Activated naive CD4-positive, alpha-beta T cell treated with anti-CD3 and anti-CD28 coated beads, Interleukin-2, amount 50 U/mL, for 24 hours (primary cell): ENCODE data around the gene PMPCB.
A peak's percentile ranks its signal among the peaks of the same experiment; 100 is the strongest.
"Not testable (repeated sequence)": the region's sequence is repeated elsewhere in the genome, so short reads cannot be mapped to it uniquely, and the experiment has no call there.

Experiments used
- H3K27ac Mint-ChIP-seq: one replicate; pipeline ENCODE4 v1.8.0; 2021; ENCODE audit warnings: mild to moderate bottlenecking, mixed read lengths
- H3K27me3 Mint-ChIP-seq: one replicate; pipeline ENCODE4 v1.8.0; 2021; ENCODE audit warnings: mixed read lengths
- H3K36me3 Mint-ChIP-seq: one replicate; pipeline ENCODE4 v1.8.0; 2021; ENCODE audit warnings: mixed read lengths
- H3K4me1 Mint-ChIP-seq: one replicate; pipeline ENCODE4 v1.8.0; 2021; ENCODE audit warnings: mixed read lengths
- H3K4me3 Mint-ChIP-seq: one replicate; pipeline ENCODE4 v1.8.0; 2021; ENCODE audit warnings: mild to moderate bottlenecking, mixed read lengths
- H3K9me3 Mint-ChIP-seq: one replicate; pipeline ENCODE4 v1.8.0; 2021; ENCODE audit warnings: mixed read lengths

Gene PMPCB

GRCh38 chr7:103296901-103297836, at the start of gene PMPCB:
TSS of gene PMPCB (plus strand) at chr7:103297435. CDS start at chr7:103297460, 25 bp downstream.
- Mint-ChIP-seq H3K36me3 (peaks cover 6% of the 10 kb centered on the region), H3K4me1 (peaks cover 50% of the 10 kb centered on the region), H3K4me3 (peak within 1 kb of the TSS; percentile 97), H3K27ac (peak within 1 kb of the TSS; percentile 96), H3K27me3 (no peaks in the 10 kb centered on the region), H3K9me3 (no peaks in the 10 kb centered on the region)

- not testable (repeated sequence) for H3K4me1 Mint-ChIP-seq, H3K9me3 Mint-ChIP-seq, H3K27me3 Mint-ChIP-seq, H3K4me3 Mint-ChIP-seq, H3K27ac Mint-ChIP-seq, H3K36me3 Mint-ChIP-seq
These were observed 43.3 kb upstream of the PMPCB start for GRCh38 chr7:103253699-103254506.

GRCh38 chr7:103264054-103264453, 33.2 kb upstream of the PMPCB start:
- H3K36me3 Mint-ChIP-seq, H3K4me1 Mint-ChIP-seq, H3K9me3 Mint-ChIP-seq, H3K27ac Mint-ChIP-seq, H3K4me3 Mint-ChIP-seq, H3K27me3 Mint-ChIP-seq: not testable (repeated sequence)

- not testable (repeated sequence) for H3K4me1 Mint-ChIP-seq, H3K9me3 Mint-ChIP-seq, H3K27me3 Mint-ChIP-seq, H3K4me3 Mint-ChIP-seq, H3K36me3 Mint-ChIP-seq, H3K27ac Mint-ChIP-seq
These were observed 31.0 kb upstream of the PMPCB start for GRCh38 chr7:103266229-103266628.

- not testable (repeated sequence) for H3K4me3 Mint-ChIP-seq, H3K9me3 Mint-ChIP-seq
These were observed 23.9 kb upstream of the PMPCB start for GRCh38 chr7:103273374-103273773.

GRCh38 chr7:103274867-103275266, 22.4 kb upstream of the PMPCB start:
- peaks cover 15% of the 10 kb centered on the region for H3K4me1 Mint-ChIP-seq
- not testable (repeated sequence) for H3K27me3 Mint-ChIP-seq, H3K27ac Mint-ChIP-seq, H3K9me3 Mint-ChIP-seq, H3K36me3 Mint-ChIP-seq, H3K4me3 Mint-ChIP-seq

More at GRCh38 chr7:103273374-103273773, 23.9 kb upstream of the PMPCB start:
- not testable (repeated sequence) for H3K36me3 Mint-ChIP-seq, H3K27ac Mint-ChIP-seq, H3K4me1 Mint-ChIP-seq, H3K27me3 Mint-ChIP-seq

GRCh38 chr7:103278195-103278594, 19.0 kb upstream of the PMPCB start:
- H3K36me3 Mint-ChIP-seq, H3K27ac Mint-ChIP-seq, H3K9me3 Mint-ChIP-seq, H3K27me3 Mint-ChIP-seq: not testable (repeated sequence)
- H3K4me3 Mint-ChIP-seq, result peak overlapping the region; percentile 19
- peaks cover 30% of the 10 kb centered on the region for H3K4me1 Mint-ChIP-seq

GRCh38 chr7:103279636-103279962, 17.6 kb upstream of the PMPCB start:
- Mint-ChIP-seq H3K27ac (peak overlapping the region; percentile 20), H3K4me3 (peak overlapping the region; percentile 95), H3K4me1 (peaks cover 30% of the 10 kb centered on the region)
- H3K9me3 Mint-ChIP-seq, H3K36me3 Mint-ChIP-seq, H3K27me3 Mint-ChIP-seq: not testable (repeated sequence)

GRCh38 chr7:103279963-103280802, 17.1 kb upstream of the PMPCB start:
- not testable (repeated sequence) for H3K9me3 Mint-ChIP-seq, H3K36me3 Mint-ChIP-seq, H3K27me3 Mint-ChIP-seq
- Mint-ChIP-seq H3K4me1 (peaks cover 30% of the 10 kb centered on the region), H3K27ac (peak overlapping the region; percentile 98), H3K4me3 (peak overlapping the region; percentile 95)

GRCh38 chr7:103280803-103281155, 16.5 kb upstream of the PMPCB start:
- peak overlapping the region; percentile 95 for H3K4me3 Mint-ChIP-seq
- peaks cover 30% of the 10 kb centered on the region for H3K4me1 Mint-ChIP-seq
- not testable (repeated sequence) for H3K36me3 Mint-ChIP-seq, H3K27me3 Mint-ChIP-seq, H3K9me3 Mint-ChIP-seq
- H3K27ac Mint-ChIP-seq, result peak overlapping the region; percentile 98

GRCh38 chr7:103282802-103283427, 14.3 kb upstream of the PMPCB start:
- H3K4me3 Mint-ChIP-seq, H3K9me3 Mint-ChIP-seq, H3K36me3 Mint-ChIP-seq, H3K27ac Mint-ChIP-seq, H3K27me3 Mint-ChIP-seq: not testable (repeated sequence)
- H3K4me1 Mint-ChIP-seq, result peaks cover 30% of the 10 kb centered on the region

GRCh38 chr7:103292122-103292521, 5.1 kb upstream of the PMPCB start:
- Mint-ChIP-seq H3K4me1 (peaks cover 16% of the 10 kb centered on the region), H3K27me3 (no peaks in the 10 kb centered on the region), H3K27ac (no peak overlapping the region), H3K4me3 (no peak overlapping the region), H3K36me3 (no peaks in the 10 kb centered on the region), H3K9me3 (no peaks in the 10 kb centered on the region)

GRCh38 chr7:103293526-103293925, 3.7 kb upstream of the PMPCB start:
- Mint-ChIP-seq H3K4me3 (no peak overlapping the region), H3K9me3 (no peaks in the 10 kb centered on the region), H3K27ac (no peak overlapping the region), H3K27me3 (no peaks in the 10 kb centered on the region), H3K36me3 (no peaks in the 10 kb centered on the region), H3K4me1 (peaks cover 25% of the 10 kb centered on the region)

GRCh38 chr7:103297837-103298179, 573 bp downstream of the PMPCB start:
- H3K27ac Mint-ChIP-seq, result peak overlapping the region; percentile 96
- peak overlapping the region; percentile 97 for H3K4me3 Mint-ChIP-seq
- H3K4me1 Mint-ChIP-seq, result peaks cover 50% of the 10 kb centered on the region

GRCh38 chr7:103299660-103300059, 2.4 kb downstream of the PMPCB start:
- peaks cover 14% of the 10 kb centered on the region for H3K36me3 Mint-ChIP-seq
- no peaks in the 10 kb centered on the region for H3K27me3 Mint-ChIP-seq
- no peak overlapping the region for H3K4me3 Mint-ChIP-seq
- H3K27ac Mint-ChIP-seq, result no peak overlapping the region
- peaks cover 62% of the 10 kb centered on the region for H3K4me1 Mint-ChIP-seq
- H3K9me3 Mint-ChIP-seq, result no peaks in the 10 kb centered on the region

More at GRCh38 chr7:103297837-103298179, 573 bp downstream of the PMPCB start:
- Mint-ChIP-seq H3K36me3 (peaks cover 8% of the 10 kb centered on the region), H3K27me3 (no peaks in the 10 kb centered on the region), H3K9me3 (no peaks in the 10 kb centered on the region)
